WTC11 (cell line): ENCODE results near the gene IRF3.

Source experiments
- ESRRA ChIP-seq: sonication (generic); formaldehyde crosslinking; IDR thresholded peaks from 2 replicates; pipeline ENCODE4 v1.8.1; 2022; ENCODE audit warnings: mild to moderate bottlenecking, missing genetic modification reagents, borderline replicate concordance
- FOXK1 ChIP-seq: sonication (generic); formaldehyde crosslinking; IDR thresholded peaks from 2 replicates; pipeline ENCODE4 v1.8.0; 2022; ENCODE audit warnings: mild to moderate bottlenecking, moderate library complexity, missing genetic modification reagents
- NFYB ChIP-seq: sonication (generic); formaldehyde crosslinking; conservative IDR thresholded peaks from 2 replicates; pipeline ENCODE4 v1.8.0; 2022; ENCODE audit warnings: low read depth, missing genetic modification reagents
- NR1H2 ChIP-seq: sonication (generic); formaldehyde crosslinking; IDR thresholded peaks from 2 replicates; pipeline ENCODE4 v1.9.0; 2021; ENCODE audit warnings: mild to moderate bottlenecking, moderate library complexity, missing genetic modification reagents
- NR3C1 ChIP-seq: sonication (generic); formaldehyde crosslinking; conservative IDR thresholded peaks from 2 replicates; pipeline ENCODE4 v1.8.1; 2023; ENCODE audit warnings: low read depth, mild to moderate bottlenecking, missing genetic modification reagents
- SMAD3 ChIP-seq: sonication (generic); formaldehyde crosslinking; IDR thresholded peaks from 2 replicates; pipeline ENCODE4 v1.8.0; 2022; ENCODE audit warnings: missing genetic modification reagents, mild to moderate bottlenecking, borderline replicate concordance
- SP1 ChIP-seq: sonication (generic); formaldehyde crosslinking; conservative IDR thresholded peaks from 2 replicates; pipeline ENCODE4 v1.8.1; 2022; ENCODE audit warnings: missing genetic modification reagents
- ZNF138 ChIP-seq: sonication (generic); formaldehyde crosslinking; conservative IDR thresholded peaks from 2 replicates; pipeline ENCODE4 v1.8.1; 2022; ENCODE audit warnings: mild to moderate bottlenecking, moderate library complexity, missing genetic modification reagents
- TF ChIP-seq, protein P1 (sequence below): fragments of 200-600 bp; IDR thresholded peaks from 2 replicates; pipeline ENCODE4 v1.8.0; 2022; ENCODE audit warnings: antibody characterized with exemption
- TF ChIP-seq, protein P2 (sequence below): sonication (generic); formaldehyde crosslinking; IDR thresholded peaks from 2 replicates; pipeline ENCODE4 v1.8.0; 2022; ENCODE audit warnings: mild to moderate bottlenecking, missing genetic modification reagents
- TF ChIP-seq, protein P3 (sequence below): sonication (generic); formaldehyde crosslinking; IDR thresholded peaks from 2 replicates; pipeline ENCODE4 v1.8.1; 2023; ENCODE audit warnings: mild to moderate bottlenecking, missing genetic modification reagents, moderate library complexity
- TF ChIP-seq, protein P4 (sequence below): sonication (generic); formaldehyde crosslinking; IDR thresholded peaks from 2 replicates; pipeline ENCODE4 v1.8.0; 2022; ENCODE audit warnings: mild to moderate bottlenecking, missing genetic modification reagents

DNA sequence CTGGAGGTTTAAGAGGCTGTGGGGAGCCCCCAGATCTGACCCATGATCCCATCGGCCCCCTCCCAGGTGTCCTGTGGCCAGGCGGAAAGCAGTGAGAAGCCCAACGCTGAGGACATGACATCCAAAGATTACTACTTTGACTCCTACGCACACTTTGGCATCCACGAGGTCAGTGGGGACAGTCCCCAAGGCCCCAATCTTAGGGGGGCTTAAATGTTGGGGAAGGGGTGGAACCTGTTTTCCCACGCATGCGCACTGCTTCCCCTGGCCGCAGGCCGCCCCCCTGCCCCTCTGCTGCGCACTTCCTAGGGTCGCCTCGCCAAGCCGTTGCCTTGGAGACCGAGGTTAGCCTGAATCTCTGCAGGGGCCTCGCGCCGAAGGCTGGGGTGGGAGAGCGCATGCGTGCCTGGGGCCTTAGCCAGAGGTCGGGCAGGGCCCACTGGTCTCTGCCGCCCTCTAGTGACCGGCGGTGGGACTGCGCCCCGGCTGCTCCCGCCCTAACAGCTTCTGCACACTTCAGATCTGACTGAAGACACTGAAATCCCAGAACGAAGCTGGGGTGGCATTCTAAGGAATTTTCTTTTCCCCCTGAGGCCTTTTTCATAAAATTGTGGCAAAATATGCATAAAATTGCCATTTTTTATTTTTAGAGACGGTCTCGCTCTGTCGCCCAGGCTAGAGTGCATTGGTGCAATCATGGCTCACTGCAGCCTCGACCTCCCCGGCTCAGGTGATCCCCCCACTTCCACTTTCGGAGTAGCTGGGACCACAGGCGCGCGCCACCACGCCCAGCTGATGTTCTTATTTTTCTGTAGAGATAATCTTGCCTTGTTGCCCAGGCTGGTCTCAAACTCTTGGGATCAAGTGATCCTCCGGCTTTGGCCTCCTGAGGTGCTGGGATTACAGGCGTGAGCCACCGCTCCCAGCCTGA lies 15.0 kb upstream of the IRF3 start:
- no peak for TF ChIP-seq ESRRA (CRISPR knock-in tag)
- TF ChIP-seq, protein P1, sequence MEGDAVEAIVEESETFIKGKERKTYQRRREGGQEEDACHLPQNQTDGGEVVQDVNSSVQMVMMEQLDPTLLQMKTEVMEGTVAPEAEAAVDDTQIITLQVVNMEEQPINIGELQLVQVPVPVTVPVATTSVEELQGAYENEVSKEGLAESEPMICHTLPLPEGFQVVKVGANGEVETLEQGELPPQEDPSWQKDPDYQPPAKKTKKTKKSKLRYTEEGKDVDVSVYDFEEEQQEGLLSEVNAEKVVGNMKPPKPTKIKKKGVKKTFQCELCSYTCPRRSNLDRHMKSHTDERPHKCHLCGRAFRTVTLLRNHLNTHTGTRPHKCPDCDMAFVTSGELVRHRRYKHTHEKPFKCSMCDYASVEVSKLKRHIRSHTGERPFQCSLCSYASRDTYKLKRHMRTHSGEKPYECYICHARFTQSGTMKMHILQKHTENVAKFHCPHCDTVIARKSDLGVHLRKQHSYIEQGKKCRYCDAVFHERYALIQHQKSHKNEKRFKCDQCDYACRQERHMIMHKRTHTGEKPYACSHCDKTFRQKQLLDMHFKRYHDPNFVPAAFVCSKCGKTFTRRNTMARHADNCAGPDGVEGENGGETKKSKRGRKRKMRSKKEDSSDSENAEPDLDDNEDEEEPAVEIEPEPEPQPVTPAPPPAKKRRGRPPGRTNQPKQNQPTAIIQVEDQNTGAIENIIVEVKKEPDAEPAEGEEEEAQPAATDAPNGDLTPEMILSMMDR, result peak; percentile 99
- TF ChIP-seq SP1 (CRISPR knock-in tag), result peak; percentile 34; the same call in 1 of the 2 replicates
- no peak for TF ChIP-seq NFYB (CRISPR knock-in tag)
- TF ChIP-seq, protein P2, sequence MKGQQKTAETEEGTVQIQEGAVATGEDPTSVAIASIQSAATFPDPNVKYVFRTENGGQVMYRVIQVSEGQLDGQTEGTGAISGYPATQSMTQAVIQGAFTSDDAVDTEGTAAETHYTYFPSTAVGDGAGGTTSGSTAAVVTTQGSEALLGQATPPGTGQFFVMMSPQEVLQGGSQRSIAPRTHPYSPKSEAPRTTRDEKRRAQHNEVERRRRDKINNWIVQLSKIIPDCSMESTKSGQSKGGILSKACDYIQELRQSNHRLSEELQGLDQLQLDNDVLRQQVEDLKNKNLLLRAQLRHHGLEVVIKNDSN, result no peak
- TF ChIP-seq, protein P3, sequence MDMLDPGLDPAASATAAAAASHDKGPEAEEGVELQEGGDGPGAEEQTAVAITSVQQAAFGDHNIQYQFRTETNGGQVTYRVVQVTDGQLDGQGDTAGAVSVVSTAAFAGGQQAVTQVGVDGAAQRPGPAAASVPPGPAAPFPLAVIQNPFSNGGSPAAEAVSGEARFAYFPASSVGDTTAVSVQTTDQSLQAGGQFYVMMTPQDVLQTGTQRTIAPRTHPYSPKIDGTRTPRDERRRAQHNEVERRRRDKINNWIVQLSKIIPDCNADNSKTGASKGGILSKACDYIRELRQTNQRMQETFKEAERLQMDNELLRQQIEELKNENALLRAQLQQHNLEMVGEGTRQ (CRISPR knock-in tag), result no peak
- no peak for TF ChIP-seq SMAD3 (CRISPR knock-in tag)
- no peak for TF ChIP-seq FOXK1 (CRISPR knock-in tag)
- TF ChIP-seq NR1H2 (CRISPR knock-in tag), result no peak
- no peak for TF ChIP-seq ZNF138 (CRISPR knock-in tag)
- TF ChIP-seq, protein P4, sequence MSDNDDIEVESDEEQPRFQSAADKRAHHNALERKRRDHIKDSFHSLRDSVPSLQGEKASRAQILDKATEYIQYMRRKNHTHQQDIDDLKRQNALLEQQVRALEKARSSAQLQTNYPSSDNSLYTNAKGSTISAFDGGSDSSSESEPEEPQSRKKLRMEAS, result no peak
- no peak for TF ChIP-seq NR3C1 (CRISPR knock-in tag)
